Stimulated activated CD4-positive, alpha-beta T cell treated with anti-CD3 and anti-CD28 coated beads, Interleukin-12 subunit alpha, Interleukin-12 subunit beta, amount 100 ng/mL, for 48 hours (primary cell): Measurements from ENCODE around the gene CSN1S1.
"Not testable (repeated sequence)": the region's sequence is repeated elsewhere in the genome, so short reads cannot be mapped to it uniquely, and the experiment has no call there.

Experiments used
- DNase-seq, 3 donors: peaks; one replicate each; pipeline ENCODE4 v3.0.0-alpha.2; 2020; ENCODE audit warnings: low read depth in 2 of 3, low spot score in 1 of 3

The CSN1S1 gene

GRCh38 chr4:69930768-69931167 lies at the start of gene CSN1S1:
TSS of gene CSN1S1 (plus strand) at chr4:69931068. CDS start at chr4:69932556, 1,488 bp downstream.
- DNase-seq, result no peak

DNA sequence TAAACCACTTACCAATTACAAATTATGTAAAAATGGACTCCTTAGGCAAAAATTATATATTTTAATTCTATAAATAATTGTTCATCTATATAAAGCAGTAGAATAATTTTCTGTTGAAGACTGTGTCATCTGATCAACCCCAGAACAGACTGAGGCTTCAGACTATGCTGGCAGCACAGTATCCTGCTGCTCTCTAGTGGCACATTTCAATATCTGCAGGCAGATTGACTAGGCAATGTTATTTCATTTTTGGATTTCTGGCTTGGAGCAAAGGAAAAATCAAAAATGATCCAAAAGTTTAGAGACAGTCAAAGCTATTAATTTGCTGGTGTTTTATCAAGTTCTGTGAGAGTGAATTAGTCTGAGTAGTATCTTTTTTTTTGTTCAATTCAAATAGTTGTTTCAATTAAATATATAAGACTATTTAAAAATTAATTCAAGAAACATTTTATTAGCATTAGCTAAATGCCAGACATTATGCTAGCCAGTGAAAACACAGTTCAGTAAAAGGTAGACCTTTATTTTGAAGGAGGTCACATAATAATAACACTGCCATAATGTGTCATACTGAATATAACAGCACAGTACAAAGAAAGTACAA lies 49.6 kb upstream of the CSN1S1 start:
- DNase-seq, result peak in 2 of 3 donors; percentile 1 to 3

- no peak for DNase-seq
Observed at GRCh38 chr4:69882150-69882549, 48.7 kb upstream of the CSN1S1 start.

DNA sequence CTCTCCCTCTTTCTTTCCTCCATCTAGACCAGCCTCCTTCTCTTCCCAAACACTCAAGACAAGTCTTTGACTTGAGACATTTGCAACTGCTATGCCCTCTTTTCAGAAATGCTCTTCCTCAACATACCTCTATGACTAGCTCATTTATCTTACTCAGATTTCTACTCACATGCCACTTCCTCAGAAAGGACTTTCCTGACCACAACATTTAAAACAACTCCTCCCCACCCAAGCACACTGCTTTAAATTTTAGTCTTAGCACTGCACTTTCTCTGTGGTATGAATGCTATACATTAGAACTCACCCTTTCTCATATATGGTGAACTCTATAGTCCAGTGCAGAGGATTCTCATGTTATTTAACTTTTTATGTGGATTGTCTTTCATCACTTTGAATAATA lies 42.5 kb upstream of the CSN1S1 start:
- no peak for DNase-seq

GRCh38 chr4:69894186-69894585 lies 36.7 kb upstream of the CSN1S1 start:
- DNase-seq, result no peak

DNA sequence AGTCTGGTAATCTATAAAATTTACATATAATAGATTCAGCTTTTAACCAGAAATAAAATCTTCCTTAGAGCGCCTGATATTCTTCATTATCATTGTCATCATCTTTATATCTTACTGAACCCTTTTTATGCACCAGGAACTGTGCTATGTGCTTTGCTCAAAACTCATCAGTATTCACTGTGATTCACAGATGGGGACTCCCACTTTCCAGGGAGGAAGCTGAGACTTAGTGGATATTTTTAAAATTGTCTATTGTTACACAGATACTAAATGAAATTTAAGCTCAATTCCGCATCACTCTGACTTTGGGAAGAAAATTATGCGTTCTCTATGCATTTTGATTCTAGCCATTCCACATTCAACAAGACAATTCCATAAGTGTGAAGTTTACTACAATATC lies 36.1 kb upstream of the CSN1S1 start:
- no peak for DNase-seq

DNA sequence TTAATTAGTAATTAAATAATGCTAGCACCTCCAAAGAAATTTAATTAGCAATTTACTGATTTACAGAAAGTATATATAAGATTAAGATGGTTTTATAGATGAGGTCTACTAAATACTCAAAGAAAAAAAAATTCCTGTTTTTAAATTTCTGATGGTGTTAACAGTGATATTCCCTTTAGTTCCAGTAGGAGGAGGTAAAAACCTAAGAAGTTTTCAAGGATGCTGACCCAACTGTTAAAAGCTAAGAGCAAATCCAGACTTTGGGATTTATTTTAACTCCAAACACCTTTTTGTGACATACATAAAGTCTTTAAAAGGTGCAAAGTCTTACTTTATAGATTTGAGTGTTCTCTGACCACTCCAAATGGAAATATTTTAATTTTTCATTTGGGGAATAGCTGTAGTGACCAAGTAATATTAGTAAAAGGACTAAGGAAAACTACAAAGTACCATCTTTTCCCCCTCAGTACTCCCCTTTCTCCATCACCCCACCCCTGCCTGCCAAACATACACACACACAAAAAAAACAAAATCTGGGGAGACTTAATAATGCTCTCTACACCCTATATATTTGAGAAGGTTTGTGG lies 34.2 kb upstream of the CSN1S1 start:
- no peak for DNase-seq

GRCh38 chr4:69907151-69907550 lies 23.7 kb upstream of the CSN1S1 start:
- DNase-seq, result no peak

DNA sequence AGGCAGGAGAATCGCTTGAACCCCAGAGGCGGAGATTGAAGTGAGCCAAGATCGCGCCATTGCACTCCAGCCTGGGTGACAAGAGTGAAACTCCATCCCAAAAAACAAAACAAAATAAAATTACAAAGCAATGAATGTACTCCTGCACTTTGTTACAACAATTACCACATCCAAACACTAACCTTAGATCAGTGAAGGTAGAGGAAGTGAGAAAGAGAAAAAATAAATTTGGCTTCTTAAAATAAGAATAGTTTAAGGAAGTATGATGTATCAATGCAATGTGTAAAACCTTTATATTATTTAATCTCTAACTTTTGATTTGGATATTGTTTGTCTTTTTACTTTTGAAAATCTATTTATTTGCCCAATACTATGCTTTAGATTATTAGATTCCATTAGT lies 21.7 kb upstream of the CSN1S1 start:
- no peak for DNase-seq

GRCh38 chr4:69910016-69910782 lies 20.7 kb upstream of the CSN1S1 start:
- no peak for DNase-seq

DNA sequence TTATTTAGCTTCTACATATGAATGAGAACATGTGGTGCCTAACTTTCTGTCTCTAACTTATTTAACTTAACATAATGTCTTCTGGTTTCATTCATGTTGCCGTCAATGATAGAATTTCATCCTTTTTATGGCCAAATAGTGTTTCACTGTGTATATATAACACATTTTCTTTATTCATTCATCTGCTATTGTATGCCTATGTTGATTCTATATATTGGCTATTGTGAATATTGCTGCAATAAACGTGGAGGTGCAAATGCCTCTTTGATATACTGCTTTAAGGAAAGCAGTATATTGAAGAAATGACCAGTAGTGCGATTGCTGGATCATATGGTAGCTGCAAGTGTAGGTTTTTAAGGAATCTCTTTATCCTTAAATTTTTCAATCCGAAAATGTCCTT lies 10.0 kb upstream of the CSN1S1 start:
- no peak for DNase-seq

DNA sequence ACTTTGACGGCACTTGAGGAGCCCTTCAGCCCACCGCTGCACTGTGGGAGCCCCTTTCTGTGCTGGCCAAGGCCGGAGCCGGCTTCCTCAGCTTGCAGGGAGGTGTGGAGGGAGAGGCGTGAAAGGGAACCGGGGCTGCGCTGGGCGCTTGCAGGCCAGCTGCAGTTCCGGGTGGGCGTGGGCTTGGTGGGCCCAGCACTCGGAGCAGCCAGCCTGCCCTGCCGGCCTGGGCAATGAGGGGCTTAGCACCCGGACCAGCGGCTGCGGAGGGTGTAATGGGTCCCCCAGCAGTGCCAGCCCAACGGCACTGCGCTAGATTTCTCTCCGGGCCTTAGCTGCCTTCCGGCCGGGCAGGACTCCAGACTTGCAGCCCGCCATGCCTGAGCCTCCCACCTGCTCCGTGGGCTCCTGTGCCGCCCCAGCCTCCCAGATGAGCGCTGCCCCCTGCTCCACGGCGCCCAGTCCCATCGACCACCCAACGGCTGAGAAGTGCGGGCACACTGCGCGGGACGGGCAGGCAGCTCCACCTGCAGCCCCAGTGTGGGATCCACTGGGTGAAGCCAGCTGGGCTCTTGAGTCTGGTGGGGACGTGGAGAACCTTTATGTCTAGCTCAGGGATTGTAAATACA lies 7.0 kb upstream of the CSN1S1 start:
- not testable (repeated sequence) for DNase-seq

DNA sequence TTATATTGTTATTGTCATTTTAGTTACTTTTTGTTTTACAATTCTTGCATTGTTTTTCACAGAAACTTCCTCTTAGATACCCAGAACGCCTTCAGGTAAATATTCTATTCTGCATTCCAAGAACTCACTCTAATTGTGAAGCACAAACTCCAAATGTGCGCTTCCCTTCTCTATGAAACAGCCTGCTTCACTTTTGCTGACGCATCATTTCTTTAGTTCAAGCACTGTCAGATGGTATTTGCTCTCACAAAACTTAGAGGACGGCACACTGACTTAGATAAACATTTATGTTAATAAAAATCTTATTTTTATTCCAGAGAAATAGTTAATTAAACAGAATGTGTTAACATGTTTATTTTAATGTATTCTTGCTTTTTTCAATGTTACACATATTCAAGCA lies 3.3 kb downstream of the CSN1S1 start:
- DNase-seq, result no peak

- no peak for DNase-seq
Observed at GRCh38 chr4:69936566-69936965, 5.7 kb downstream of the CSN1S1 start.

- DNase-seq, result no peak
Observed at GRCh38 chr4:69951602-69952001, 20.7 kb downstream of the CSN1S1 start.

GRCh38 chr4:69957209-69957608 lies 26.3 kb downstream of the CSN1S1 start:
- DNase-seq, result no peak

DNA sequence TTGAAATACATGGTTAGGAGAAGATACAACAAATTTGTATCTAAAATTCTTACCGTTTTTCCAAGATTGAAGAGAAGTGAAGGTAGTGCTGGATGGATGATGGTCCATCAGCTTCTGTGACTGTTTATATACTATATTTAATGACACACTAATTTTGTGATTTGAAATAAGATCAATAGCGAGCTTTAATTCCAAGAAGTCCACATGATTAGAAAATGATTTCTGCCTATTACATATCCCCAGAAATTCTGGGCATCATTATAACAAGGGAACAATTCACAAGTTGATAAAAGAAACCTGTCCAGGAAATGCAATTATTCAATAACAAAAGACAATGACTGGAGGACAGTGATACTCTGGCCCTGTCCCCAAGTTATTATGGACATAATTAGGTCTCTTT lies 34.8 kb downstream of the CSN1S1 start, which contains the start of gene CSN2:
Gene CSN2 (minus strand): TSS at position 101 of the 400 bp plus-strand sequence. CDS start 4,733 bp downstream, outside the sequence.
- no peak for DNase-seq

DNA sequence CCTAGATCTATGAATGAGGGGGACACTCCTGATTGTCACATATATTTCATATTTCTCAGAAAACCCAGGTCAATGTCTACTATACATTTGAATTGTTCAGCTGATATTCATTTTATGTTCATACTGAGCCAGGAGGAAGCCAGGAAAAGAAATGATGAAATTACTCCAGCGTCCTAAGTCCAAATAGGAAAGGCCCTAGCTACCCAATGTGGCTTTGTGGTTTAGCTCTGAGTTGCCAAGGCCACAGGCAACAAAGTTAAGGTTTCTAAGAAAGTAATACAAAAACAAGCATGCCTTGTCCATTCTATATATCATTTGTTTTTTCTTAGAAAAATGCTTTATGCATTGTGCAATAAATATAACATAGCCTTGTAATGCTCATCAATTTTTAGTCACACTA lies 39.2 kb downstream of the CSN1S1 start:
- DNase-seq, result no peak

DNA sequence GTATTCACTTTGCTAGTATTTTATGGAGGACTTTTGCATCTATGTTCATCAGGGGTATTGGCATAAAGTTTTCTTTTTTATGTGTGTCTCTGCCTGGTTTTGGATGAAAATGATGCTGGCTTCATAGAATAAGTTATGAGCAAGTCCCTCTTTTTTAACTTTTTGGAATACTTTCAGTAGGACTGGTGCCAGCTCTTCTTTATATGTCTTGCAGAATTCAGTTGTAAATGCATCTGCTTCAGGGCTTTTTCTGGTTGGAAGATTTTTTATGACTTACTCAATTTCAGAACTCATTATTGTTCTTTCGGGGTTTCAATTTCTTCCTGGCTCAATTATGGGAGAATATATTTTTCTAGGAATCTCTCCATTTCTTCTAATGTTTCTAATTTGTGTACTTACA lies 43.8 kb downstream of the CSN1S1 start:
- DNase-seq, result no peak

DNA sequence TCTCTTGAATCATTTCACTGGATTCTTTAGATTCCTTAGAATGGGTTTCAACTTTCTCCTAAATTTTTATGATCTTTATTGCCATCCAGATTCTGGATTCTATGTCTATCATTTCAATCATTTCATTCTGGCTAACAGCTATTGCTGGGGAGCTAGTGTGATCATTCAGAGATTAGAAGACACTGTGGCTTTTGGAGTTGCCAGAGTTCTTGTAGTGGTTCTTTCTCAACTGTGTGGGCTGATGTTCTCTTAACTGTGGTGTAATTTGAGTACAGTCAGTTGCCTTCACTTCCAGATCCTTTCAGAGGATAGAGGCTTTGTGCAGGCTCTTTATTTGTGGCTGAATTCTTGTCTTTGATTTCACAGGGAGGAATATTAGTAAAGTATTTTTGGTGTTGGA lies 46.7 kb downstream of the CSN1S1 start:
- DNase-seq, result no peak

GRCh38 chr4:69984030-69984443 lies 53.2 kb downstream of the CSN1S1 start:
- no peak for DNase-seq

GRCh38 chr4:69986663-69987062 lies 55.8 kb downstream of the CSN1S1 start:
- no peak for DNase-seq
